Measurements from ENCODE around the gene CBX2.

Gene CBX2

GRCh38 chr17:79784353-79785016 is 6.5 kb downstream of the CBX2 start:
- Histone ChIP-seq H3K4me3 (ENCODE audit: low read depth, low read length) (no peak overlapping the region), H3K9me3 (ENCODE audit: control insufficient read depth, insufficient read depth, low read length) (no peaks in the 10 kb centered on the region), H3K9ac (ENCODE audit: low read depth, low read length) (no peak overlapping the region), H3K27ac (ENCODE audit: low read depth, low read length) (no peak overlapping the region), H3K4me1 (ENCODE audit: control insufficient read depth, insufficient read depth, low read length) (peaks cover 12% of the 10 kb centered on the region), H3K36me3 (ENCODE audit: control insufficient read depth, insufficient read depth, low read length) (peaks cover 66% of the 10 kb centered on the region), H3K27me3 (ENCODE audit: control insufficient read depth, insufficient read depth, low read length) (peaks cover 28% of the 10 kb centered on the region)

- Histone ChIP-seq H3K36me3 (ENCODE audit: control insufficient read depth, insufficient read depth, low read length) (peaks cover 58% of the 10 kb centered on the region), H3K27ac (ENCODE audit: low read depth, low read length) (no peak overlapping the region), H3K27me3 (ENCODE audit: control insufficient read depth, insufficient read depth, low read length) (peaks cover 35% of the 10 kb centered on the region), H3K9ac (ENCODE audit: low read depth, low read length) (no peak overlapping the region), H3K4me1 (ENCODE audit: control insufficient read depth, insufficient read depth, low read length) (peaks cover 10% of the 10 kb centered on the region; the same call in 1 of the 2 replicates), H3K4me3 (ENCODE audit: low read depth, low read length) (no peak overlapping the region), H3K9me3 (ENCODE audit: control insufficient read depth, insufficient read depth, low read length) (no peaks in the 10 kb centered on the region)
Observed at GRCh38 chr17:79785017-79785899, 7.3 kb downstream of the CBX2 start.

- Histone ChIP-seq H3K9me3 (ENCODE audit: control insufficient read depth, insufficient read depth, low read length) (no peaks in the 10 kb centered on the region), H3K4me3 (ENCODE audit: low read depth, low read length) (no peak overlapping the region), H3K4me1 (ENCODE audit: control insufficient read depth, insufficient read depth, low read length) (peaks cover 10% of the 10 kb centered on the region; the same call in 1 of the 2 replicates), H3K9ac (ENCODE audit: low read depth, low read length) (no peak overlapping the region), H3K36me3 (ENCODE audit: control insufficient read depth, insufficient read depth, low read length) (peaks cover 49% of the 10 kb centered on the region), H3K27ac (ENCODE audit: low read depth, low read length) (no peak overlapping the region), H3K27me3 (ENCODE audit: control insufficient read depth, insufficient read depth, low read length) (peaks cover 44% of the 10 kb centered on the region)
Observed at GRCh38 chr17:79785900-79786810, 8.2 kb downstream of the CBX2 start.

- Histone ChIP-seq H3K9ac (ENCODE audit: low read depth, low read length) (no peak overlapping the region), H3K4me1 (ENCODE audit: control insufficient read depth, insufficient read depth, low read length) (peaks cover 10% of the 10 kb centered on the region; the same call in 1 of the 2 replicates), H3K27me3 (ENCODE audit: control insufficient read depth, insufficient read depth, low read length) (peaks cover 54% of the 10 kb centered on the region), H3K9me3 (ENCODE audit: control insufficient read depth, insufficient read depth, low read length) (no peaks in the 10 kb centered on the region), H3K36me3 (ENCODE audit: control insufficient read depth, insufficient read depth, low read length) (peaks cover 40% of the 10 kb centered on the region), H3K27ac (ENCODE audit: low read depth, low read length) (no peak overlapping the region), H3K4me3 (ENCODE audit: low read depth, low read length) (no peak overlapping the region)
Observed at GRCh38 chr17:79786930-79787643, 9.1 kb downstream of the CBX2 start.

DNA sequence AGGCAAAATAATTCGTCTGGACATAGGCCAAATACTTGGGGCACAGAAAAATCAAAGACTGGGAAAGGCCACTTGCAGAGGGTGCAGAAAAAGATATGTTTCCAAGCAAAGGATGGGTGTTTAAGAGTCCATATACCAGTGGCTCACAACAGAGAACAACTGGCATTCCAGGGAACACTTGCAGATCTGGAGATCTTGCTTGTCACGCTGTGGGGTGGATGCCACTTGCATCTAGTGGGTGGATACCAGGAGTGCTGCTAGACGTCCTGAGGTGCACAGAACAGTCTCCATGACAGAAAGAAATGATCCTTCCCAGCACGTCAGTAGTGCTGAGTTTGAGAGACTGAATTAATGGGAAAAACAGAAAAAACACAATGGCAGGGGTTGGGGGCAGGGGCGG is 10.5 kb downstream of the CBX2 start:
- H3K4me3 ChIP-seq (ENCODE audit: low read depth, low read length): no peak overlapping the region
- H3K4me1 ChIP-seq (ENCODE audit: control insufficient read depth, insufficient read depth, low read length): peaks cover 12% of the 10 kb centered on the region
- H3K36me3 ChIP-seq (ENCODE audit: control insufficient read depth, insufficient read depth, low read length): peaks cover 26% of the 10 kb centered on the region
- H3K9me3 ChIP-seq (ENCODE audit: control insufficient read depth, insufficient read depth, low read length): no peaks in the 10 kb centered on the region
- no peak overlapping the region for H3K9ac ChIP-seq (ENCODE audit: low read depth, low read length)
- H3K27me3 ChIP-seq (ENCODE audit: control insufficient read depth, insufficient read depth, low read length): peaks cover 67% of the 10 kb centered on the region
- no peak overlapping the region for H3K27ac ChIP-seq (ENCODE audit: low read depth, low read length)

GRCh38 chr17:79788989-79789942 is 11.3 kb downstream of the CBX2 start:
- Histone ChIP-seq H3K36me3 (ENCODE audit: control insufficient read depth, insufficient read depth, low read length) (peaks cover 18% of the 10 kb centered on the region), H3K4me1 (ENCODE audit: control insufficient read depth, insufficient read depth, low read length) (peaks cover 15% of the 10 kb centered on the region), H3K27ac (ENCODE audit: low read depth, low read length) (no peak overlapping the region), H3K4me3 (ENCODE audit: low read depth, low read length) (peak overlapping the region; percentile 59; the same call in 1 of the 2 replicates), H3K27me3 (ENCODE audit: control insufficient read depth, insufficient read depth, low read length) (peaks cover 75% of the 10 kb centered on the region), H3K9ac (ENCODE audit: low read depth, low read length) (no peak overlapping the region), H3K9me3 (ENCODE audit: control insufficient read depth, insufficient read depth, low read length) (no peaks in the 10 kb centered on the region)

GRCh38 chr17:79789943-79790804 is 12.2 kb downstream of the CBX2 start:
- H3K36me3 ChIP-seq (ENCODE audit: control insufficient read depth, insufficient read depth, low read length): peaks cover 9% of the 10 kb centered on the region
- H3K4me1 ChIP-seq (ENCODE audit: control insufficient read depth, insufficient read depth, low read length): peaks cover 24% of the 10 kb centered on the region
- no peaks in the 10 kb centered on the region for H3K9me3 ChIP-seq (ENCODE audit: control insufficient read depth, insufficient read depth, low read length)
- H3K4me3 ChIP-seq (ENCODE audit: low read depth, low read length): peak overlapping the region; percentile 59; the same call in 1 of the 2 replicates
- H3K27me3 ChIP-seq (ENCODE audit: control insufficient read depth, insufficient read depth, low read length): peaks cover 84% of the 10 kb centered on the region
- H3K9ac ChIP-seq (ENCODE audit: low read depth, low read length): no peak overlapping the region
- H3K27ac ChIP-seq (ENCODE audit: low read depth, low read length): no peak overlapping the region

DNA sequence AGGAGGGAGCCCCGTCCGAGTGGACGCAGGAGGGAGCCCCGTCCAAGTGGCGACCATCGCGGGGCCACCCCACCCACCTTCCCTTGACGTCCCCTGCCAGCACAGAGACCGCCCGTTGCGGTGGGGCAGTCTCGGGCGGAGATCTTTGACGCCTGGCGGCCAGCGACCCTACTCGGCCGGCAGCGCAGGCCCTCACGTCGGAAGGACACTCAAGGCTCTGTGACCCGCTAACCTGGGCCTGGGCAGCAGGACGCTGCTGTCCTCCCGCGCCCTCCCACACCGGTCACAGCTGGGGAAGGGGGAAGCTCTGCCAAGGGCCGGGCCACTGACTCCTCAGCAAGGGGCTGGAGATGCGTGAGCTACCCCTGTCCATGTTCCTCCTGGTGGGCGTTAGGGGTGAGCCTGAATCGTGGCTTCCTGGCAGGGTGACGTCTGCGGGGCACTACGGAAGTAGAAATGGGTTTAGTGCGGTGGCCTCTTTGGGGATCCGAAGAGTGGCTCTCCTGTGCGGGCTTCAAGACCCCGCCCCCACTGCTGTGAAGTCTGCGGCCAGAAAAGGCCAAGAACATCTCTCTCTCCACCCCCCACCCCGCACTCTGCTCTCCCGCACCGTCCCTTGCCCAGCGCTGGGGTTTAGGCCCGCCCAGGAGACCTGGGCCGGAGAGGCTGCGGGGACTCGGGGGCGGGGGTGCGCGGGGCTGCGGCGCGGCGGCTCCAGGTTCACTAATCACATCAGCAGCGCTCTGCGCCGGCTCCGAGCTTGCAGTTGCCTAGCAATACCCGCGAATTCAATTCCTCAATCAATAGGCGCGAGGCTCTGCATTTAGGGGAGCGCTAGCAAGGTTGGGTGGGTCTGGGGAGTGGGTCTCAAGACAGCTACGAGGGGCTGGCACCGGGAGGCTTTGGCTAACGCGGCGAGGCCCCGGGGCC is 13.1 kb downstream of the CBX2 start:
- Histone ChIP-seq H3K9ac (ENCODE audit: low read depth, low read length) (no peak overlapping the region), H3K27ac (ENCODE audit: low read depth, low read length) (no peak overlapping the region), H3K4me1 (ENCODE audit: control insufficient read depth, insufficient read depth, low read length) (peaks cover 27% of the 10 kb centered on the region), H3K27me3 (ENCODE audit: control insufficient read depth, insufficient read depth, low read length) (peaks cover 93% of the 10 kb centered on the region), H3K36me3 (ENCODE audit: control insufficient read depth, insufficient read depth, low read length) (0 out of 2 replicates have a peak, but pooled peaks cover under 1% of the 10 kb centered on the region), H3K4me3 (ENCODE audit: low read depth, low read length) (no peak overlapping the region), H3K9me3 (ENCODE audit: control insufficient read depth, insufficient read depth, low read length) (no peaks in the 10 kb centered on the region)
